Hepatocyte (in vitro differentiated cells): ENCODE data around the gene DAP3. TPM values are rescaled to one million over a fixed set of nuclear protein-coding genes. Genes with fewer than 3 reads are reported as not detected.
"Not testable (repeated sequence)": the region's sequence is repeated elsewhere in the genome, so short reads cannot be mapped to it uniquely, and the experiment has no call there.

ENCODE experiments used
- DNase-seq: peaks from one replicate; pipeline ENCODE4 v3.0.0-alpha.2; 2016; ENCODE audit warnings: low spot score
- H2AFZ ChIP-seq: fragments of 200-600 bp; sonication (generic); 2 replicates; pipeline ENCODE4 v1.6.0; 2016; ENCODE audit warnings: antibody characterized with exemption, mild to moderate bottlenecking
- H3K27ac ChIP-seq: fragments of 200-600 bp; sonication (generic); 2 replicates; pipeline ENCODE4 v1.5.1; 2016; ENCODE audit warnings: mild to moderate bottlenecking
- H3K27me3 ChIP-seq: fragments of 200-600 bp; sonication (generic); 2 replicates; pipeline ENCODE4 v1.6.1; 2016
- H3K36me3 ChIP-seq: fragments of 200-600 bp; sonication (generic); replicated peaks from 2 replicates; pipeline ENCODE4 v1.5.1; 2016; ENCODE audit warnings: low read depth; ENCODE audit not compliant: insufficient read depth
- H3K4me1 ChIP-seq: fragments of 200-600 bp; sonication (generic); 2 replicates; pipeline ENCODE4 v1.5.1; 2016; ENCODE audit warnings: mild to moderate bottlenecking, moderate library complexity; ENCODE audit not compliant: insufficient read depth
- H3K4me2 ChIP-seq: fragments of 200-600 bp; sonication (generic); 2 replicates; pipeline ENCODE4 v1.6.0; 2016
- H3K4me3 ChIP-seq: fragments of 200-600 bp; sonication (generic); 2 replicates; pipeline ENCODE4 v1.5.1; 2016; ENCODE audit warnings: mild to moderate bottlenecking
- H3K79me2 ChIP-seq: fragments of 200-600 bp; sonication (generic); 2 replicates; pipeline ENCODE4 v1.6.0; 2017; ENCODE audit warnings: mild to moderate bottlenecking
- H3K9me2 ChIP-seq: fragments of 200-600 bp; sonication (generic); replicated peaks from 2 replicates; pipeline ENCODE4 v1.6.0; 2017; ENCODE audit warnings: mild to moderate bottlenecking; ENCODE audit not compliant: insufficient read depth
- H3K9me3 ChIP-seq: fragments of 200-600 bp; sonication (generic); 2 replicates; pipeline ENCODE4 v1.5.1; 2016; ENCODE audit warnings: low read depth, mild to moderate bottlenecking
- H4K20me1 ChIP-seq: fragments of 200-600 bp; sonication (generic); 2 replicates; pipeline ENCODE4 v1.6.0; 2016; ENCODE audit warnings: mild to moderate bottlenecking; ENCODE audit not compliant: insufficient read depth, poor library complexity, severe bottlenecking
- EZH2 ChIP-seq: fragments of 200-600 bp; sonication (generic); IDR thresholded peaks from 2 replicates; pipeline ENCODE4 v1.6.1; 2016; ENCODE audit warnings: antibody characterized with exemption, mild to moderate bottlenecking, borderline replicate concordance
- EZH2phosphoT487 ChIP-seq: fragments of 200-600 bp; sonication (generic); IDR thresholded peaks from one replicate; pipeline ENCODE4 v1.6.1; 2018; ENCODE audit warnings: antibody characterized with exemption, mild to moderate bottlenecking, low read depth, moderate library complexity; ENCODE audit not compliant: unreplicated experiment, severe bottlenecking
- WGBS: methylation state at CpG from one replicate; pipeline ENCODE4 v1.1.6; 2016; ENCODE audit warnings: low lambda C conversion rate; ENCODE audit errors: missing lambda C conversion rate; 5-methylcytosine and 5-hydroxymethylcytosine counted together
- polyA plus RNA-seq: library from polyadenylated mRNA; unstranded; fragments of >200 nt; fragmentation: Nextera tagmentation; extraction: Ambion mirVana; gene quantifications from 2 replicates; pipeline ENCODE4 v1.2.1, GENCODE V29; 2016
- total RNA-seq: library from RNA; depleted of rRNA; stranded (reverse); fragments of >200 nt; gene quantifications from 2 replicates; pipeline ENCODE4 v1.2.3, GENCODE V29; 2014
- TF ChIP-seq, protein P1 (sequence below): fragments of 200-600 bp; sonication (generic); IDR thresholded peaks from 2 replicates; pipeline ENCODE4 v1.5.1; 2016; ENCODE audit warnings: antibody characterized with exemption, mild to moderate bottlenecking; ENCODE audit not compliant: poor library complexity

The DAP3 gene
- total and polyA plus RNA-seq, 2 experiments from 2014 or later: 61.5 to 115 TPM

- no peak overlapping the region for H3K27ac ChIP-seq
- H3K9me2 ChIP-seq: no peaks in the 10 kb centered on the region
- no peaks in the 10 kb centered on the region for H3K4me1 ChIP-seq
- DNase-seq: no peak
- no peaks in the 10 kb centered on the region for H3K79me2 ChIP-seq
- no peak overlapping the region for H3K4me2 ChIP-seq
- H2AFZ ChIP-seq: no peak overlapping the region
- H3K4me3 ChIP-seq: no peak overlapping the region
- no peaks in the 10 kb centered on the region for H3K27me3 ChIP-seq
- TF ChIP-seq EZH2 (no peak), EZH2phosphoT487 (no peak)
- TF ChIP-seq, protein P1, sequence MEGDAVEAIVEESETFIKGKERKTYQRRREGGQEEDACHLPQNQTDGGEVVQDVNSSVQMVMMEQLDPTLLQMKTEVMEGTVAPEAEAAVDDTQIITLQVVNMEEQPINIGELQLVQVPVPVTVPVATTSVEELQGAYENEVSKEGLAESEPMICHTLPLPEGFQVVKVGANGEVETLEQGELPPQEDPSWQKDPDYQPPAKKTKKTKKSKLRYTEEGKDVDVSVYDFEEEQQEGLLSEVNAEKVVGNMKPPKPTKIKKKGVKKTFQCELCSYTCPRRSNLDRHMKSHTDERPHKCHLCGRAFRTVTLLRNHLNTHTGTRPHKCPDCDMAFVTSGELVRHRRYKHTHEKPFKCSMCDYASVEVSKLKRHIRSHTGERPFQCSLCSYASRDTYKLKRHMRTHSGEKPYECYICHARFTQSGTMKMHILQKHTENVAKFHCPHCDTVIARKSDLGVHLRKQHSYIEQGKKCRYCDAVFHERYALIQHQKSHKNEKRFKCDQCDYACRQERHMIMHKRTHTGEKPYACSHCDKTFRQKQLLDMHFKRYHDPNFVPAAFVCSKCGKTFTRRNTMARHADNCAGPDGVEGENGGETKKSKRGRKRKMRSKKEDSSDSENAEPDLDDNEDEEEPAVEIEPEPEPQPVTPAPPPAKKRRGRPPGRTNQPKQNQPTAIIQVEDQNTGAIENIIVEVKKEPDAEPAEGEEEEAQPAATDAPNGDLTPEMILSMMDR: no peak
- no peaks in the 10 kb centered on the region for H4K20me1 ChIP-seq
- no peaks in the 10 kb centered on the region for H3K36me3 ChIP-seq
- WGBS: 96% methylated on average over 8 of the region's 8 CpGs
- no peaks in the 10 kb centered on the region for H3K9me3 ChIP-seq
These were observed 52.1 kb downstream of the DAP3 start for GRCh38 chr1:155740995-155741394.

DNA sequence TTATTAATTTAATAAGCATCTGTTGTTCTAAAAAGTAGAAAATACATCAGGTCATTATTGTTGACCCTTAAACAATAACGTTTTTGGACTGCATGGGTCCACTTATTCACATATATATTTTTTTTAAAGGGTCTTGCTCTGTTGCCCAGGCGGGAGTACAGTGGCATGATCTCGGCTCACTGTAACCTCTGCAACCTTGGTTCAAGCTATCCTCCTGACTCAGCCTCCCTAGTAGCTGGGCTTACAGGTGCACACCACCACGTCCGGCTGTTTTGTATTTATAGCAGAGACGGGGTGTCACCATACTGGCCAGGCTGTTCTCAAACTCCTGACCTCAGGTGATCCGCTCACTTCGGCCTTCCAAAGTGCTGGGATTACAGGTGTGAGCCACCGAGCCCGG, 53.0 kb downstream of the DAP3 start:
- Histone ChIP-seq H3K4me1 (no peaks in the 10 kb centered on the region), H3K9me3 (no peaks in the 10 kb centered on the region), H3K27me3 (no peaks in the 10 kb centered on the region), H3K36me3 (no peaks in the 10 kb centered on the region), H4K20me1 (no peaks in the 10 kb centered on the region), H3K9me2 (no peaks in the 10 kb centered on the region), H3K27ac (no peak overlapping the region), H3K4me3 (no peak overlapping the region), H3K79me2 (no peaks in the 10 kb centered on the region), H2AFZ (no peak overlapping the region), H3K4me2 (no peak overlapping the region)
- DNase-seq: no peak
- 95% methylated on average over 10 of the region's 10 CpGs for WGBS
- TF ChIP-seq EZH2phosphoT487: no peak
- TF ChIP-seq EZH2: no peak
- TF ChIP-seq, protein P1: no peak

- DNase-seq: no peak
These were observed 55.9 kb downstream of the DAP3 start for GRCh38 chr1:155744711-155745283.

DNA sequence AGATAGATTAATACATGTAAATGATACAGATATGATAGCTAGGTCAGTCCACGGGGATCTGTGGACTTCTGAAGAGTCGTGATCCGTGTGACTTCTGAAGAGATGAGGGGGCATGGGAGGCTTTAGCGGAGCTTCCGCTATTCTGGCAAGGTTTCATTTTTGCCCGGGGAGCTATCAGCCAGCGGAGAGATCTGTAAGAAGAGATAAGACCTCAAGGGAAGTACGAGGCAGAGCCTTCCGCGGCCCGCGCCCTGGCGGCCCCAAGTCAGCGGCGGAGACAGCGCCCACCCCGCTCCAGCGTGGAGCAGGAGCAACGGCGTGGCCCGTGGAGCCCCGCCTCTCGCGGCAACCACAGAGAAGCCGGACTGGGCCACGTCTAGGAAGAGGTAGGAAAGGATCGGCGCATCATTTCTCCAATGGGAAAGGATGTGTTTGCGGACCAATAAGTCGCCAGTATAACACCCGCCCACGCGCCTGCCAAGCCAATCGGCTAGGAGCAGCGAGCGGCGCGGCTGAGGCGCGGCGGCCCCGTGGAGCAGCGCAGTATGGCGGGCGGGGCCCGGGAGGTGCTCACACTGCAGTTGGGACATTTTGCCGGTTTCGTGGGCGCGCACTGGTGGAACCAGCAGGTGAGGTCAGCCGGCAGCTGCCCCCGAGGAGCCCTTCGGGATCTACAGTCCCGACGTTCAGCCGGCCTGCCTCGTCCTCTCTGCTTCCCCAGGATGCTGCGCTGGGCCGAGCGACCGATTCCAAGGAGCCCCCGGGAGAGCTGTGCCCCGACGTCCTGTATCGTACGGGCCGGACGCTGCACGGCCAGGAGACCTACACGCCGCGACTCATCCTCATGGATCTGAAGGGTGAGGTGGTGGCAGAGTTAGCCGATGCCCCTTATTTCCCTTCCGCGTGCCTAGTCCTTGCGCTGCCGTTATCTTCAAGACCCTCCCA, 56.7 kb downstream of the DAP3 start:
- WGBS: 1% methylated on average over 50 of the region's 77 CpGs
- DNase-seq: peak; percentile 97
- not testable (repeated sequence) for H3K79me2 ChIP-seq, H3K27me3 ChIP-seq, H3K9me2 ChIP-seq, H4K20me1 ChIP-seq, H3K36me3 ChIP-seq, H3K4me1 ChIP-seq, H3K9me3 ChIP-seq
- peak overlapping the region; percentile 77 for H3K4me2 ChIP-seq
- peak overlapping the region; percentile 67 for H3K27ac ChIP-seq
- peak overlapping the region; percentile 79 for H2AFZ ChIP-seq
- H3K4me3 ChIP-seq: peak overlapping the region; percentile 38

More at GRCh38 chr1:155744711-155745283, 55.9 kb downstream of the DAP3 start:
- H3K4me2 ChIP-seq: peak overlapping the region; percentile 77
- peak overlapping the region; percentile 67 for H3K27ac ChIP-seq
- 80% methylated on average over 9 of the region's 9 CpGs for WGBS
- peak overlapping the region; percentile 79 for H2AFZ ChIP-seq
- TF ChIP-seq, protein P1: no peak
- TF ChIP-seq EZH2phosphoT487 (no peak), EZH2 (no peak)
- H3K9me3 ChIP-seq: no peaks in the 10 kb centered on the region
- no peaks in the 10 kb centered on the region for H3K27me3 ChIP-seq
- H3K36me3 ChIP-seq: no peaks in the 10 kb centered on the region
- no peaks in the 10 kb centered on the region for H3K79me2 ChIP-seq
- H4K20me1 ChIP-seq: no peaks in the 10 kb centered on the region
- peak overlapping the region; percentile 38 for H3K4me3 ChIP-seq
- H3K4me1 ChIP-seq: no peaks in the 10 kb centered on the region
- no peaks in the 10 kb centered on the region for H3K9me2 ChIP-seq

GRCh38 chr1:155747586-155747985, 58.7 kb downstream of the DAP3 start:
- H3K4me3 ChIP-seq, H3K27ac ChIP-seq, DNase-seq, H4K20me1 ChIP-seq, H3K4me1 ChIP-seq, H3K27me3 ChIP-seq, H3K9me2 ChIP-seq, H2AFZ ChIP-seq, H3K4me2 ChIP-seq, H3K79me2 ChIP-seq, H3K36me3 ChIP-seq, H3K9me3 ChIP-seq: not testable (repeated sequence)
- WGBS: 94% methylated on average over 9 of the region's 12 CpGs

- 94% methylated on average over 5 of the region's 5 CpGs for WGBS
- not testable (repeated sequence) for DNase-seq, H3K4me2 ChIP-seq, H3K36me3 ChIP-seq, H4K20me1 ChIP-seq, H3K27me3 ChIP-seq, H2AFZ ChIP-seq, H3K4me1 ChIP-seq, H3K9me2 ChIP-seq, H3K9me3 ChIP-seq, H3K27ac ChIP-seq, H3K4me3 ChIP-seq, H3K79me2 ChIP-seq
These were observed 59.2 kb downstream of the DAP3 start for GRCh38 chr1:155748141-155748540.
